ENCODE measurements around the gene MAPK14. TPM values are rescaled to one million over a fixed set of nuclear protein-coding genes. Genes with fewer than 3 reads are reported as not detected.

The MAPK14 gene
- total RNA-seq, 1 donor from 2014 or later, result 65.0 TPM

GRCh38 chr6:36136034-36136433 lies 108.4 kb downstream of the MAPK14 start:
- Histone ChIP-seq H2AFZ (replicated peaks) (no peak overlapping the region), H3K9ac (no peak overlapping the region), H3K4me1 (peaks cover 13% of the 10 kb centered on the region), H3F3A (ENCODE audit: low read depth) (peaks cover 4% of the 10 kb centered on the region), H3K9me3 (ENCODE audit: low read depth) (no peaks in the 10 kb centered on the region), H4K20me1 (ENCODE audit: low read depth) (no peaks in the 10 kb centered on the region), H3K36me3 (no peaks in the 10 kb centered on the region), H3K27ac (no peak overlapping the region), H3K79me2 (ENCODE audit: low read depth) (no peaks in the 10 kb centered on the region), H3K4me3 (no peak overlapping the region), H3K27me3 (peaks cover 11% of the 10 kb centered on the region), H3K4me2 (no peak overlapping the region)
- H3K36me3 Mint-ChIP-seq, result no peaks in the 10 kb centered on the region
- peaks cover 5% of the 10 kb centered on the region for H3K27me3 Mint-ChIP-seq (ENCODE audit: insufficient read depth, low read depth)
- no peak overlapping the region for H3K4me3 Mint-ChIP-seq
- H3K27ac Mint-ChIP-seq, result no peak overlapping the region
- no peak for DNase-seq (ENCODE audit: low spot score)
- H3K4me1 Mint-ChIP-seq, result peaks cover 32% of the 10 kb centered on the region
- H3K9me3 Mint-ChIP-seq, result no peaks in the 10 kb centered on the region
- no peak for TF ChIP-seq EZH2 (IDR thresholded peaks at IDR 0.05)
- TF ChIP-seq CTCF (IDR thresholded peaks at IDR 0.05), result no peak
- TF ChIP-seq EZH2phosphoT487 (IDR thresholded peaks at IDR 0.05), result no peak

GRCh38 chr6:36136551-36136950 lies 108.9 kb downstream of the MAPK14 start:
- Histone ChIP-seq H3K4me2 (no peak overlapping the region), H3K36me3 (no peaks in the 10 kb centered on the region), H3K4me3 (no peak overlapping the region), H2AFZ (replicated peaks) (no peak overlapping the region), H3F3A (ENCODE audit: low read depth) (peaks cover 4% of the 10 kb centered on the region), H4K20me1 (ENCODE audit: low read depth) (no peaks in the 10 kb centered on the region), H3K9ac (no peak overlapping the region), H3K79me2 (ENCODE audit: low read depth) (no peaks in the 10 kb centered on the region), H3K27ac (no peak overlapping the region), H3K4me1 (peaks cover 10% of the 10 kb centered on the region), H3K27me3 (peaks cover 6% of the 10 kb centered on the region), H3K9me3 (ENCODE audit: low read depth) (no peaks in the 10 kb centered on the region)
- peaks cover 29% of the 10 kb centered on the region for H3K4me1 Mint-ChIP-seq
- no peak for DNase-seq (ENCODE audit: low spot score)
- TF ChIP-seq EZH2phosphoT487 (IDR thresholded peaks at IDR 0.05) (no peak), EZH2 (IDR thresholded peaks at IDR 0.05) (no peak), CTCF (IDR thresholded peaks at IDR 0.05) (no peak)
- no peaks in the 10 kb centered on the region for H3K9me3 Mint-ChIP-seq
- H3K36me3 Mint-ChIP-seq, result no peaks in the 10 kb centered on the region
- H3K27me3 Mint-ChIP-seq (ENCODE audit: insufficient read depth, low read depth), result peaks cover 5% of the 10 kb centered on the region
- no peak overlapping the region for H3K4me3 Mint-ChIP-seq
- no peak overlapping the region for H3K27ac Mint-ChIP-seq

- Mint-ChIP-seq H3K36me3 (no peaks in the 10 kb centered on the region), H3K27ac (no peak overlapping the region), H3K4me1 (peaks cover 22% of the 10 kb centered on the region), H3K4me3 (no peak overlapping the region), H3K27me3 (ENCODE audit: insufficient read depth, low read depth) (peaks cover 4% of the 10 kb centered on the region), H3K9me3 (no peaks in the 10 kb centered on the region)
- Histone ChIP-seq H3K9me3 (ENCODE audit: low read depth) (no peaks in the 10 kb centered on the region), H3K4me1 (peaks cover 10% of the 10 kb centered on the region), H4K20me1 (ENCODE audit: low read depth) (no peaks in the 10 kb centered on the region), H3F3A (ENCODE audit: low read depth) (peaks cover 4% of the 10 kb centered on the region), H3K9ac (no peak overlapping the region), H3K27ac (no peak overlapping the region), H3K27me3 (no peaks in the 10 kb centered on the region), H3K4me2 (no peak overlapping the region), H3K79me2 (ENCODE audit: low read depth) (no peaks in the 10 kb centered on the region), H3K36me3 (no peaks in the 10 kb centered on the region), H3K4me3 (no peak overlapping the region), H2AFZ (replicated peaks) (no peak overlapping the region)
- DNase-seq (ENCODE audit: low spot score), result no peak
- TF ChIP-seq EZH2phosphoT487 (IDR thresholded peaks at IDR 0.05) (no peak), EZH2 (IDR thresholded peaks at IDR 0.05) (no peak)
Observed at GRCh38 chr6:36138667-36139066, 111.1 kb downstream of the MAPK14 start.

GRCh38 chr6:36139431-36139830 lies 111.8 kb downstream of the MAPK14 start:
- Histone ChIP-seq H3K27me3 (no peaks in the 10 kb centered on the region), H3K4me3 (no peak overlapping the region), H3K79me2 (ENCODE audit: low read depth) (no peaks in the 10 kb centered on the region), H3K27ac (no peak overlapping the region), H4K20me1 (ENCODE audit: low read depth) (no peaks in the 10 kb centered on the region), H2AFZ (replicated peaks) (peak overlapping the region; percentile 12), H3F3A (ENCODE audit: low read depth) (peaks cover 4% of the 10 kb centered on the region), H3K36me3 (no peaks in the 10 kb centered on the region), H3K4me2 (no peak overlapping the region), H3K9me3 (ENCODE audit: low read depth) (no peaks in the 10 kb centered on the region), H3K4me1 (peaks cover 10% of the 10 kb centered on the region), H3K9ac (no peak overlapping the region)
- peaks cover 22% of the 10 kb centered on the region for H3K4me1 Mint-ChIP-seq
- no peak overlapping the region for H3K4me3 Mint-ChIP-seq
- TF ChIP-seq EZH2phosphoT487 (IDR thresholded peaks at IDR 0.05) (no peak), CTCF (IDR thresholded peaks at IDR 0.05) (peak; percentile 64)
- H3K27me3 Mint-ChIP-seq (ENCODE audit: insufficient read depth, low read depth), result peaks cover 5% of the 10 kb centered on the region
- H3K27ac Mint-ChIP-seq, result no peak overlapping the region
- peak; percentile 69 for DNase-seq (ENCODE audit: low spot score)
- no peaks in the 10 kb centered on the region for H3K9me3 Mint-ChIP-seq
- no peaks in the 10 kb centered on the region for H3K36me3 Mint-ChIP-seq

Data from neural progenitor cell (in vitro differentiated cells).